WTC11 (cell line): ENCODE results near the gene SERPINE1. TPM values are rescaled to one million over a fixed set of nuclear protein-coding genes. Genes with fewer than 3 reads are reported as not detected.

ENCODE experiments used
- ATAC-seq: fragments of 200-7000 bp; cut with Tn5 transposase; 2 replicates; pipeline ENCODE4 v1.10.0; 2021; ENCODE audit warnings: mild to moderate bottlenecking, moderate library complexity
- CTCF ChIA-PET: fragments of 300-600 bp; sonication (Branson Sonifier 250); formaldehyde crosslinking; loops from one replicate; lab custom pipeline; 2021; ENCODE audit warnings: antibody characterized with exemption; lab: Charles Lee
- POLR2A ChIA-PET: fragments of 350-600 bp; sonication (Branson Sonifier 250); formaldehyde crosslinking; loops from one replicate; lab custom pipeline; 2021; ENCODE audit warnings: antibody characterized with exemption; lab: Charles Lee
- DNase-seq: peaks from one replicate; pipeline ENCODE4 v3.0.0; 2021; ENCODE audit warnings: low spot score
- H3K27ac Mint-ChIP-seq: 2 replicates; pipeline ENCODE4 v1.8.0; 2021; ENCODE audit warnings: mixed read lengths
- H3K27me3 Mint-ChIP-seq: 2 replicates; pipeline ENCODE4 v1.8.0; 2021; ENCODE audit warnings: low read depth, mild to moderate bottlenecking, moderate library complexity, mixed read lengths
- H3K36me3 Mint-ChIP-seq: 2 replicates; pipeline ENCODE4 v1.8.0; 2021; ENCODE audit warnings: mixed read lengths
- H3K4me1 Mint-ChIP-seq: 2 replicates; pipeline ENCODE4 v1.8.0; 2022; ENCODE audit warnings: mixed read lengths
- H3K4me3 Mint-ChIP-seq: 2 replicates; pipeline ENCODE4 v1.8.0; 2021; ENCODE audit warnings: mild to moderate bottlenecking, moderate library complexity, mixed read lengths
- H3K9me3 Mint-ChIP-seq: 2 replicates; pipeline ENCODE4 v1.8.0; 2021; ENCODE audit warnings: mixed read lengths
- CREM ChIP-seq: sonication (generic); formaldehyde crosslinking; IDR thresholded peaks from 2 replicates; pipeline ENCODE4 v1.8.1; 2022; ENCODE audit warnings: mild to moderate bottlenecking, missing genetic modification reagents, moderate library complexity
- ELF4 ChIP-seq: sonication (generic); formaldehyde crosslinking; IDR thresholded peaks from 2 replicates; pipeline ENCODE4 v1.8.1; 2022; ENCODE audit warnings: low read depth, mild to moderate bottlenecking, moderate library complexity, missing genetic modification reagents
- FOXJ3 ChIP-seq: sonication (generic); formaldehyde crosslinking; IDR thresholded peaks from 2 replicates; pipeline ENCODE4 v1.9.0; 2021; ENCODE audit warnings: missing genetic modification reagents, mild to moderate bottlenecking, borderline replicate concordance
- GABPB1 ChIP-seq: sonication (generic); formaldehyde crosslinking; IDR thresholded peaks from 2 replicates; pipeline ENCODE4 v1.8.1; 2023; ENCODE audit warnings: mild to moderate bottlenecking, missing genetic modification reagents
- NR3C1 ChIP-seq: sonication (generic); formaldehyde crosslinking; conservative IDR thresholded peaks from 2 replicates; pipeline ENCODE4 v1.8.1; 2023; ENCODE audit warnings: low read depth, mild to moderate bottlenecking, missing genetic modification reagents
- TEAD1 ChIP-seq: sonication (generic); formaldehyde crosslinking; IDR thresholded peaks from 2 replicates; pipeline ENCODE4 v1.8.0; 2022; ENCODE audit warnings: mild to moderate bottlenecking, missing genetic modification reagents
- TEAD4 ChIP-seq: sonication (generic); formaldehyde crosslinking; IDR thresholded peaks from 2 replicates; pipeline ENCODE4 v1.8.0; 2022; ENCODE audit warnings: mild to moderate bottlenecking, missing genetic modification reagents
- ZBTB21 ChIP-seq: sonication (generic); formaldehyde crosslinking; IDR thresholded peaks from 2 replicates; pipeline ENCODE4 v1.8.1; 2023; ENCODE audit warnings: mild to moderate bottlenecking, missing genetic modification reagents, borderline replicate concordance
- ZNF281 ChIP-seq: sonication (generic); formaldehyde crosslinking; IDR thresholded peaks from 2 replicates; pipeline ENCODE4 v1.8.0; 2023; ENCODE audit warnings: mild to moderate bottlenecking, missing genetic modification reagents
- ZNF423 ChIP-seq: fragments of 250-450 bp; sonication (Bioruptor Pico); IDR thresholded peaks from 2 replicates; pipeline ENCODE4 v2.1.2; 2022; ENCODE audit warnings: mild to moderate bottlenecking, moderate library complexity
- ZNF532 ChIP-seq: fragments of 250-450 bp; sonication (Bioruptor Pico); IDR thresholded peaks from 2 replicates; pipeline ENCODE4 v1.9.0; 2021; ENCODE audit warnings: mild to moderate bottlenecking, borderline replicate concordance
- total RNA-seq: library from RNA; stranded (reverse); gene quantifications from 3 replicates; pipeline ENCODE4 v1.2.3, GENCODE V29; 2021
- TF ChIP-seq, protein P1 (sequence below): sonication (generic); formaldehyde crosslinking; conservative IDR thresholded peaks from 2 replicates; pipeline ENCODE4 v1.8.1; 2023; ENCODE audit warnings: mild to moderate bottlenecking, low read depth, missing genetic modification reagents, moderate library complexity
- TF ChIP-seq, protein P2 (sequence below): sonication (generic); formaldehyde crosslinking; IDR thresholded peaks from 2 replicates; pipeline ENCODE4 v1.8.0; 2023; ENCODE audit warnings: missing genetic modification reagents, mild to moderate bottlenecking, borderline replicate concordance
- TF ChIP-seq, protein P3 (sequence below): sonication (generic); formaldehyde crosslinking; IDR thresholded peaks from 2 replicates; pipeline ENCODE4 v1.8.0; 2022; ENCODE audit warnings: mild to moderate bottlenecking, missing genetic modification reagents
- TF ChIP-seq, protein P4 (sequence below): sonication (generic); formaldehyde crosslinking; IDR thresholded peaks from 2 replicates; pipeline ENCODE4 v1.8.1; 2022; ENCODE audit warnings: missing genetic modification reagents, borderline replicate concordance
- TF ChIP-seq, protein P5 (sequence below): sonication (generic); formaldehyde crosslinking; IDR thresholded peaks from 2 replicates; pipeline ENCODE4 v1.8.0; 2022; ENCODE audit warnings: mild to moderate bottlenecking, missing genetic modification reagents
- TF ChIP-seq, protein P6 (sequence below): sonication (generic); formaldehyde crosslinking; IDR thresholded peaks from 2 replicates; pipeline ENCODE4 v1.8.0; 2023; ENCODE audit warnings: missing genetic modification reagents

Gene SERPINE1
- total RNA-seq, 1 experiment from 2014 or later: 2.6 TPM

DNA sequence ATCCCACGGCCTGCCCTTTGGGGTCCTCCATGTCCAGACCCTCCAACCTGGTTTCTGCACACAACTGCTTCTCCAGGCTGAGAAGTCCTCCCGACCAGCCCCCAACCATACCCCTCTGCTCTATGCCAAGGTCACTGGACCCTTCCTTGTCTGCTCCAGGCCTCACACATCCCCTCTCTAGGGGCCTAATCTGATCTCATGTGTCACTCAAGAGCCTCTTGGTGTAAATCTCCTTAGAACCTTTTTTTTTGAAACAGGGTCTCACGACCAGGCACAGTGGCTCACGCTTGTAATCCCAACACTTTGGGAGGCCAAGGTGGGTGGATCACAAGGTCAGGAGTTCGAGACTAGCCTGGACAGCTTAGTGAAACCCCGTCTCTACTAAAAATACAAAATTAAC lies 17.5 kb upstream of the SERPINE1 start:
- Mint-ChIP-seq H3K4me3 (no peak overlapping the region), H3K36me3 (no peaks in the 10 kb centered on the region), H3K9me3 (no peaks in the 10 kb centered on the region), H3K27ac (no peak overlapping the region), H3K4me1 (no peaks in the 10 kb centered on the region), H3K27me3 (no peaks in the 10 kb centered on the region)
- ATAC-seq (no peak), DNase-seq (no peak)
- TF ChIP-seq CREM: no peak
- TF ChIP-seq, protein P1, sequence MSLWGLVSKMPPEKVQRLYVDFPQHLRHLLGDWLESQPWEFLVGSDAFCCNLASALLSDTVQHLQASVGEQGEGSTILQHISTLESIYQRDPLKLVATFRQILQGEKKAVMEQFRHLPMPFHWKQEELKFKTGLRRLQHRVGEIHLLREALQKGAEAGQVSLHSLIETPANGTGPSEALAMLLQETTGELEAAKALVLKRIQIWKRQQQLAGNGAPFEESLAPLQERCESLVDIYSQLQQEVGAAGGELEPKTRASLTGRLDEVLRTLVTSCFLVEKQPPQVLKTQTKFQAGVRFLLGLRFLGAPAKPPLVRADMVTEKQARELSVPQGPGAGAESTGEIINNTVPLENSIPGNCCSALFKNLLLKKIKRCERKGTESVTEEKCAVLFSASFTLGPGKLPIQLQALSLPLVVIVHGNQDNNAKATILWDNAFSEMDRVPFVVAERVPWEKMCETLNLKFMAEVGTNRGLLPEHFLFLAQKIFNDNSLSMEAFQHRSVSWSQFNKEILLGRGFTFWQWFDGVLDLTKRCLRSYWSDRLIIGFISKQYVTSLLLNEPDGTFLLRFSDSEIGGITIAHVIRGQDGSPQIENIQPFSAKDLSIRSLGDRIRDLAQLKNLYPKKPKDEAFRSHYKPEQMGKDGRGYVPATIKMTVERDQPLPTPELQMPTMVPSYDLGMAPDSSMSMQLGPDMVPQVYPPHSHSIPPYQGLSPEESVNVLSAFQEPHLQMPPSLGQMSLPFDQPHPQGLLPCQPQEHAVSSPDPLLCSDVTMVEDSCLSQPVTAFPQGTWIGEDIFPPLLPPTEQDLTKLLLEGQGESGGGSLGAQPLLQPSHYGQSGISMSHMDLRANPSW (CRISPR knock-in tag): no peak
- TF ChIP-seq GABPB1 (CRISPR knock-in tag): no peak
- no peak for TF ChIP-seq ELF4 (CRISPR knock-in tag)
- TF ChIP-seq, protein P2, sequence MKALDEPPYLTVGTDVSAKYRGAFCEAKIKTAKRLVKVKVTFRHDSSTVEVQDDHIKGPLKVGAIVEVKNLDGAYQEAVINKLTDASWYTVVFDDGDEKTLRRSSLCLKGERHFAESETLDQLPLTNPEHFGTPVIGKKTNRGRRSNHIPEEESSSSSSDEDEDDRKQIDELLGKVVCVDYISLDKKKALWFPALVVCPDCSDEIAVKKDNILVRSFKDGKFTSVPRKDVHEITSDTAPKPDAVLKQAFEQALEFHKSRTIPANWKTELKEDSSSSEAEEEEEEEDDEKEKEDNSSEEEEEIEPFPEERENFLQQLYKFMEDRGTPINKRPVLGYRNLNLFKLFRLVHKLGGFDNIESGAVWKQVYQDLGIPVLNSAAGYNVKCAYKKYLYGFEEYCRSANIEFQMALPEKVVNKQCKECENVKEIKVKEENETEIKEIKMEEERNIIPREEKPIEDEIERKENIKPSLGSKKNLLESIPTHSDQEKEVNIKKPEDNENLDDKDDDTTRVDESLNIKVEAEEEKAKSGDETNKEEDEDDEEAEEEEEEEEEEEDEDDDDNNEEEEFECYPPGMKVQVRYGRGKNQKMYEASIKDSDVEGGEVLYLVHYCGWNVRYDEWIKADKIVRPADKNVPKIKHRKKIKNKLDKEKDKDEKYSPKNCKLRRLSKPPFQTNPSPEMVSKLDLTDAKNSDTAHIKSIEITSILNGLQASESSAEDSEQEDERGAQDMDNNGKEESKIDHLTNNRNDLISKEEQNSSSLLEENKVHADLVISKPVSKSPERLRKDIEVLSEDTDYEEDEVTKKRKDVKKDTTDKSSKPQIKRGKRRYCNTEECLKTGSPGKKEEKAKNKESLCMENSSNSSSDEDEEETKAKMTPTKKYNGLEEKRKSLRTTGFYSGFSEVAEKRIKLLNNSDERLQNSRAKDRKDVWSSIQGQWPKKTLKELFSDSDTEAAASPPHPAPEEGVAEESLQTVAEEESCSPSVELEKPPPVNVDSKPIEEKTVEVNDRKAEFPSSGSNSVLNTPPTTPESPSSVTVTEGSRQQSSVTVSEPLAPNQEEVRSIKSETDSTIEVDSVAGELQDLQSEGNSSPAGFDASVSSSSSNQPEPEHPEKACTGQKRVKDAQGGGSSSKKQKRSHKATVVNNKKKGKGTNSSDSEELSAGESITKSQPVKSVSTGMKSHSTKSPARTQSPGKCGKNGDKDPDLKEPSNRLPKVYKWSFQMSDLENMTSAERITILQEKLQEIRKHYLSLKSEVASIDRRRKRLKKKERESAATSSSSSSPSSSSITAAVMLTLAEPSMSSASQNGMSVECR (CRISPR knock-in tag): no peak
- TF ChIP-seq, protein P3, sequence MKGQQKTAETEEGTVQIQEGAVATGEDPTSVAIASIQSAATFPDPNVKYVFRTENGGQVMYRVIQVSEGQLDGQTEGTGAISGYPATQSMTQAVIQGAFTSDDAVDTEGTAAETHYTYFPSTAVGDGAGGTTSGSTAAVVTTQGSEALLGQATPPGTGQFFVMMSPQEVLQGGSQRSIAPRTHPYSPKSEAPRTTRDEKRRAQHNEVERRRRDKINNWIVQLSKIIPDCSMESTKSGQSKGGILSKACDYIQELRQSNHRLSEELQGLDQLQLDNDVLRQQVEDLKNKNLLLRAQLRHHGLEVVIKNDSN: no peak
- TF ChIP-seq, protein P4, sequence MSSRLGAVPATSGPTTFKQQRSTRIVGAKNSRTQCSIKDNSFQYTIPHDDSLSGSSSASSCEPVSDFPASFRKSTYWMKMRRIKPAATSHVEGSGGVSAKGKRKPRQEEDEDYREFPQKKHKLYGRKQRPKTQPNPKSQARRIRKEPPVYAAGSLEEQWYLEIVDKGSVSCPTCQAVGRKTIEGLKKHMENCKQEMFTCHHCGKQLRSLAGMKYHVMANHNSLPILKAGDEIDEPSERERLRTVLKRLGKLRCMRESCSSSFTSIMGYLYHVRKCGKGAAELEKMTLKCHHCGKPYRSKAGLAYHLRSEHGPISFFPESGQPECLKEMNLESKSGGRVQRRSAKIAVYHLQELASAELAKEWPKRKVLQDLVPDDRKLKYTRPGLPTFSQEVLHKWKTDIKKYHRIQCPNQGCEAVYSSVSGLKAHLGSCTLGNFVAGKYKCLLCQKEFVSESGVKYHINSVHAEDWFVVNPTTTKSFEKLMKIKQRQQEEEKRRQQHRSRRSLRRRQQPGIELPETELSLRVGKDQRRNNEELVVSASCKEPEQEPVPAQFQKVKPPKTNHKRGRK (CRISPR knock-in tag): no peak
- TF ChIP-seq, protein P5, sequence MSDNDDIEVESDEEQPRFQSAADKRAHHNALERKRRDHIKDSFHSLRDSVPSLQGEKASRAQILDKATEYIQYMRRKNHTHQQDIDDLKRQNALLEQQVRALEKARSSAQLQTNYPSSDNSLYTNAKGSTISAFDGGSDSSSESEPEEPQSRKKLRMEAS (CRISPR knock-in tag): no peak
- TF ChIP-seq TEAD1 (CRISPR knock-in tag): no peak
- TF ChIP-seq NR3C1 (CRISPR knock-in tag): no peak
- TF ChIP-seq, protein P6, sequence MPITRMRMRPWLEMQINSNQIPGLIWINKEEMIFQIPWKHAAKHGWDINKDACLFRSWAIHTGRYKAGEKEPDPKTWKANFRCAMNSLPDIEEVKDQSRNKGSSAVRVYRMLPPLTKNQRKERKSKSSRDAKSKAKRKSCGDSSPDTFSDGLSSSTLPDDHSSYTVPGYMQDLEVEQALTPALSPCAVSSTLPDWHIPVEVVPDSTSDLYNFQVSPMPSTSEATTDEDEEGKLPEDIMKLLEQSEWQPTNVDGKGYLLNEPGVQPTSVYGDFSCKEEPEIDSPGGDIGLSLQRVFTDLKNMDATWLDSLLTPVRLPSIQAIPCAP: no peak
- no peak for TF ChIP-seq ZNF532 (CRISPR knock-in tag)
- TF ChIP-seq ZNF423 (CRISPR knock-in tag): no peak
- TF ChIP-seq ZNF281 (CRISPR knock-in tag): no peak
- no peak for TF ChIP-seq ZBTB21 (CRISPR knock-in tag)
- TF ChIP-seq FOXJ3: no peak
- no peak for TF ChIP-seq TEAD4 (CRISPR knock-in tag)
- ChIA-PET POLR2A (no interaction called here), CTCF (interaction anchor here (1.4 to 2.8 kb wide), 3 partner anchors 15 to 35 kb away, joined by 3 to 10 read pairs (median 3); no protein-coding TSS in a partner anchor)
